ENCODE measurements around the gene UVRAG. TPM values are rescaled to one million over a fixed set of nuclear protein-coding genes. Genes with fewer than 3 reads are reported as not detected.
"Not testable (repeated sequence)": the region's sequence is repeated elsewhere in the genome, so short reads cannot be mapped to it uniquely, and the experiment has no call there.

UVRAG gene
- total RNA-seq, 1 donor from 2014 or later: 103 TPM

DNA sequence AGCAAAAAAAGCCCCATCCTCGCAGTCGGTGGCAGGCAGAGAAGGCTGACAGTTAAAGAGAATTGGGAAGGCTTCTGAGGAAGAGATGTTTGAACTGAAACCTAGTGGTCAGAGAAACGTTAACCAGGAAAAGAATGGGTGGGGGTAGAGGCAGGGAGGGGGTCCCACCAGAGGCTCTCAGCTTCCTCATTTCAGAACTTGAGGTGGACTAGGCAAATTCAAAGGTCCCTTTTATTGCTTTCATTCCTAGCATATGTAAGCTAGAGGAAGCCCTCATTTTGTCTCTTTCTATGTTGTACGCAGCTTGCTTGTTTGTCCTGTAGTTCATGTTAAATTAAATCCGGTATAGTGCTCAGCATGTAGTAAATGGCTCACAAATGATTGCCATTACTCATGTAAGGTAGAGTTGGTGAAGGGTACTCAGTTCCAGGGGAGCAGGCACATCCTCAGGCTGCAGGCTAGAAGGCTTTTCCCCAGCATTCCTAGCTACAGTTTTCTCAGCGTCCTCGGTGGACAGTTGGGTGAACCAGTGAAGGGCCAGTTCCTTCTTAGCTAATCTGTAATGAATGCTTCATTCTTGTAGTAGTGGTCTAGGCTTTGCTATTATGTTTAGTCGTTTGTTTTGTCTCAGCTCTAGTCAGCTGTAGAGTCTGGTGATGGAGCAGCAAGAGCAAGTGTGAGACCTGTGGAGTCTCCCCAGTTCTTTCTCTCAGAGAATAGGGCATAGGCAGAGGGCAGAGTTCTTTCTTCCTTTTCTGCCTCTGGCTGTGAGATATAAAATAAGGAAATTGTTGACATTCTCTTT, 58.6 kb downstream of the UVRAG start:
- no peaks in the 10 kb centered on the region for H3K9me3 Mint-ChIP-seq
- H3K4me3 Mint-ChIP-seq: peak overlapping the region; percentile 79
- ChIA-PET POLR2A (interaction anchor here (0.7 to 2.3 kb wide), 12 partner anchors 12 to 799 kb away, joined by 3 to 16 read pairs (median 4); no protein-coding TSS in a partner anchor), CTCF (interaction anchor here (0.9 to 13.2 kb wide), 12 partner anchors 10 to 334 kb away, joined by 3 to 258 read pairs (median 5); partner anchors contain the start of gene UVRAG)
- ATAC-seq (ENCODE audit: low read depth) (peak; percentile 79), DNase-seq (no peak)
- H3K27me3 Mint-ChIP-seq: no peaks in the 10 kb centered on the region
- peak overlapping the region; percentile 93 for H3K27ac Mint-ChIP-seq
- intact Hi-C loops (cut with micrococcal nuclease): loop anchor here (1.0 kb wide), 2 partner anchors 19 to 100 kb away; no protein-coding TSS in a partner anchor
- H3K36me3 Mint-ChIP-seq (ENCODE audit: low read depth): peaks cover 16% of the 10 kb centered on the region
- H3K4me1 Mint-ChIP-seq: peaks cover 69% of the 10 kb centered on the region
- no peak for TF ChIP-seq CTCF (IDR thresholded peaks at IDR 0.05)

- ChIA-PET CTCF (interaction anchor here (0.9 to 13.2 kb wide), 4 partner anchors 20 to 73 kb away, joined by 3 to 258 read pairs (median 5); no protein-coding TSS in a partner anchor), POLR2A (interaction anchor here (0.8 kb wide), 1 partner anchor 18 kb away, joined by 3 read pairs; no protein-coding TSS in a partner anchor)
- Mint-ChIP-seq H3K4me1 (peaks cover 65% of the 10 kb centered on the region), H3K4me3 (no peak overlapping the region), H3K27me3 (no peaks in the 10 kb centered on the region), H3K27ac (peak overlapping the region; percentile 61), H3K9me3 (no peaks in the 10 kb centered on the region), H3K36me3 (ENCODE audit: low read depth) (peaks cover 28% of the 10 kb centered on the region)
- intact Hi-C loops (cut with micrococcal nuclease): no loop called here
- no peak for TF ChIP-seq CTCF (IDR thresholded peaks at IDR 0.05)
- ATAC-seq (ENCODE audit: low read depth) (no peak), DNase-seq (no peak)
Measured at GRCh38 chr11:75874684-75875341, 59.8 kb downstream of the UVRAG start.

- ATAC-seq (ENCODE audit: low read depth); H3K27ac Mint-ChIP-seq; H3K27me3 Mint-ChIP-seq; CTCF ChIA-PET; DNase-seq; intact Hi-C loops (cut with micrococcal nuclease); POLR2A ChIA-PET; H3K4me3 Mint-ChIP-seq; H3K9me3 Mint-ChIP-seq: not testable (repeated sequence)
- peaks cover 54% of the 10 kb centered on the region for H3K4me1 Mint-ChIP-seq
- peaks cover 36% of the 10 kb centered on the region for H3K36me3 Mint-ChIP-seq (ENCODE audit: low read depth)
Measured at GRCh38 chr11:75877327-75877726, 62.3 kb downstream of the UVRAG start.

DNA sequence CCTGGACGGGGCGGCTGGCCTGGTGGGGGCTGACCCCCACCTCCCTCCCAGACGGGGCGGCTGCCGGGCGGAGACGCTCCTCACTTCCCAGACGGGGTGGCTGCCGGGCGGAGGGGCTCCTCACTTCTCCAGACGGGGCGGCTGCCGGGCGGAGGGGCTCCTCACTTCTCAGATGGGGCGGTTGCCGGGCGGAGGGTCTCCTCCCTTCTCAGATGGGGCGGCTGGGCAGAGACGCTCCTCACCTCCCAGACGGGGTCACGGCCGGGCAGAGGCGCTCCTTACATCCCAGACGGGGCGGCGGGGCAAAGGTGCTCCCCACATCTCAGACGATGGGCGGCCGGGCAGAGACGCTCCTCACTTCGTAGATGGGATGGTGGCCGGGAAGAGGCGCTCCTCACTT, 62.9 kb downstream of the UVRAG start:
- intact Hi-C loops (cut with micrococcal nuclease); H3K27ac Mint-ChIP-seq; H3K27me3 Mint-ChIP-seq; ATAC-seq (ENCODE audit: low read depth); H3K4me3 Mint-ChIP-seq; H3K9me3 Mint-ChIP-seq; POLR2A ChIA-PET; DNase-seq; CTCF ChIA-PET: not testable (repeated sequence)
- H3K4me1 Mint-ChIP-seq: peaks cover 49% of the 10 kb centered on the region
- peaks cover 36% of the 10 kb centered on the region for H3K36me3 Mint-ChIP-seq (ENCODE audit: low read depth)

- Mint-ChIP-seq H3K27me3 (no peaks in the 10 kb centered on the region), H3K4me3 (no peak overlapping the region), H3K4me1 (peaks cover 40% of the 10 kb centered on the region), H3K9me3 (no peaks in the 10 kb centered on the region), H3K27ac (peak overlapping the region; percentile 16), H3K36me3 (ENCODE audit: low read depth) (peaks cover 40% of the 10 kb centered on the region)
- POLR2A ChIA-PET: no interaction called here
- CTCF ChIA-PET: no interaction called here
- DNase-seq (no peak), ATAC-seq (ENCODE audit: low read depth) (no peak)
- no peak for TF ChIP-seq CTCF (IDR thresholded peaks at IDR 0.05)
- intact Hi-C loops (cut with micrococcal nuclease): no loop called here
Measured at GRCh38 chr11:75878933-75879332, 63.9 kb downstream of the UVRAG start.

- peaks cover 48% of the 10 kb centered on the region for H3K36me3 Mint-ChIP-seq (ENCODE audit: low read depth)
- H3K9me3 Mint-ChIP-seq: no peaks in the 10 kb centered on the region
- CTCF ChIA-PET: interaction anchor here (0.8 to 1.3 kb wide), 3 partner anchors 12 to 156 kb away, joined by 3 to 4 read pairs (median 3); no protein-coding TSS in a partner anchor
Measured at GRCh38 chr11:75879737-75880136, 64.7 kb downstream of the UVRAG start.

DNA sequence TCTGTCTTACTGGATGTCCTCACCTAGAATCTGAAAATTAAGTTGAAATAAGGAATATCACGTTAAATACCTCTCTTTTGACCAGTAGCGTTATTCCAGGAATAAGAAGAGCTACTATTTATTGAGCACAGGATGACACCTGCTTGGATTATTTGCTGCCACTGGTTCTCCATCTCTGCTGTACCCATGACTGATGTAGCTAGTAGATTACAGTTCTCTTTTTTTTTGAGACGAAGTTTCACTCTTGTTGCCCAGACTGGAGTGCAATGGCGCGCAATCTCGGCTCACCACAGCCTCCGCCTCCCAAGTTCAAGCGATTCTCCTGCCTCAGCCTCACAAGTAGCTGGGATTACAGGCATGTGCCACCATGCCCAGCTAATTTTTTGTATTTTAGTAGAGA, 65.3 kb downstream of the UVRAG start:
- Mint-ChIP-seq H3K27ac (peak overlapping the region; percentile 54), H3K36me3 (ENCODE audit: low read depth) (peaks cover 49% of the 10 kb centered on the region), H3K4me1 (peaks cover 37% of the 10 kb centered on the region)
- CTCF ChIA-PET: interaction anchor here (0.8 to 1.3 kb wide), 4 partner anchors 12 to 157 kb away, joined by 3 to 4 read pairs (median 3); no protein-coding TSS in a partner anchor
- peak; percentile 57 for ATAC-seq (ENCODE audit: low read depth)
- H3K4me3 Mint-ChIP-seq; H3K27me3 Mint-ChIP-seq; H3K9me3 Mint-ChIP-seq; intact Hi-C loops (cut with micrococcal nuclease); DNase-seq: not testable (repeated sequence)
- POLR2A ChIA-PET: interaction anchor here (0.6 to 1.3 kb wide), 3 partner anchors 13 to 272 kb away, joined by 3 to 11 read pairs (median 10); no protein-coding TSS in a partner anchor

More at GRCh38 chr11:75879737-75880136, 64.7 kb downstream of the UVRAG start:
- no peak for DNase-seq
- POLR2A ChIA-PET: interaction anchor here (1.3 kb wide), 1 partner anchor 13 kb away, joined by 11 read pairs; no protein-coding TSS in a partner anchor
- no peak for TF ChIP-seq CTCF (IDR thresholded peaks at IDR 0.05)
- Mint-ChIP-seq H3K27me3 (no peaks in the 10 kb centered on the region), H3K4me1 (peaks cover 40% of the 10 kb centered on the region), H3K4me3 (no peak overlapping the region), H3K27ac (peak overlapping the region; percentile 16)
- no peak for ATAC-seq (ENCODE audit: low read depth)
- intact Hi-C loops (cut with micrococcal nuclease): no loop called here
